GM12801 (cell line): ENCODE data around the gene COL12A1.

Experiments
- CTCF ChIP-seq: IDR thresholded peaks from one replicate; pipeline ENCODE4 v1.5.1; 2011; ENCODE audit warnings: control low read depth; ENCODE audit not compliant: insufficient read length; ENCODE audit errors: extremely low read depth

COL12A1 gene

DNA sequence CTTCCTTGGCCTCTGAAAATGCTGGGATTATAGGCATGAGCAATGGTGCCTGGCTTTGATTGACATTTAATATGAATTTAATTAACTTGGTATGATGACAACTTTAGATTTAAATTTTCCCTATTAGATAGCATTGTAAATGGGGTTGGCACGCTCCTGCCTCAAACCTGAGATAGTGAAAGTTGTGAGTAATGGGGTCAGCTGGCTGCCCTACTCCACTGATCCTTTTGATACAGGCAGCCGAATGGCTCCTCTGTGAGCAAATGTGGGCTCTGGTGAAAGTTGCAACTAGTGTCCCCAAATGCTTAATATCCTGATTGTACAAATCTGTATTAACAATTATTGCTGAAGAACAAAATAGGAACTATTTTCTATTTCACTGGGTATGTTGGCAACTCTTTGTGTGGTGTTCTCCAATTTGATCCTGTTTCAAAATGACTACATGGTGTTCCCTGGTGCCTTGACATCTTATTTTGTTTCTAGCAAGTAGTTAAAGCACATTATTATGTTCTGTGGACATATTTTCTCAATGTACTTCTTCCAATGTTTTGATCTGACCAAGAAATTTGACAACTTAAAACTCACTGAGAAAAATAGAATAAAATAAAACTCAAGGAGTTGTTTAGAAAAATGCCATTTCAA lies 97.4 kb downstream of the COL12A1 start:
- no peak for TF ChIP-seq CTCF

- no peak for TF ChIP-seq CTCF
Observed at GRCh38 chr6:75107913-75108312, 97.9 kb downstream of the COL12A1 start.

- no peak for TF ChIP-seq CTCF
Observed at GRCh38 chr6:75106426-75106825, 99.4 kb downstream of the COL12A1 start.

DNA sequence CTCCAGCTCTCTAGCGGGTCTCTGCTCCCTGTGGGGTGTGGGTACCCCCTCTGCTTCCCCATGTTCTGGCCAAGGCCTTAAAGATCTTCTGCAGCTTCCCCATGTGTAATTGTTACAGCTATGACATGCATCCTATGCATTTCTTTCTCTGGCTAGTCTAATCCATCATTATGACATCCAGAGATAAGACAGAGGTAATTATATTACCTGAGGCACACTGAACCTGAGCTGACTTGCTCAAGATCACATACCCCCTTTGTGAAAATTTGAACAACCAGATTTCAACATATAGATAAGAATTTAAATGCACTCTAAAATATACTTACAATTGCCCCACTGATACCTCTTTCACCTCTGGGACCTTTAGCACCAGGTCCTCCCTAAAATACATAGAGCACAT lies 102.4 kb downstream of the COL12A1 start:
- TF ChIP-seq CTCF = no peak

DNA sequence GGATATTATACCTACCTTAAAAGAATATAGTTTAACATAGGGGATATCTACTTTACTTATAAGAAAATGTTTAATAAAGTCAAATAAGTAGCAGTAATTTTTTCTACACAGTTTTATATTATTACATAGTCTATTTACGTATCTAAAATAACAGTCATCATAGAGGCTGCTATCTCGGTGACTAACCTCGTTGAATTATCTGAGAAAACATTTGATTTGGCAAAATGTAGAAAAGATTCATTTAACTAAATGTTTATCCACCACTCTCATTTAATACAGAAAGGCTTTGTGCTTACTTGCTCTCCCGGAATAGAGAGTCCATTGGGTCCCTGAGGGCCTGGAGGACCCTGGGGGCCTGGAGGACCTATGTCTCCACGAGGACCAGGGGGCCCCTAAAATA lies 103.6 kb downstream of the COL12A1 start:
- no peak for TF ChIP-seq CTCF

DNA sequence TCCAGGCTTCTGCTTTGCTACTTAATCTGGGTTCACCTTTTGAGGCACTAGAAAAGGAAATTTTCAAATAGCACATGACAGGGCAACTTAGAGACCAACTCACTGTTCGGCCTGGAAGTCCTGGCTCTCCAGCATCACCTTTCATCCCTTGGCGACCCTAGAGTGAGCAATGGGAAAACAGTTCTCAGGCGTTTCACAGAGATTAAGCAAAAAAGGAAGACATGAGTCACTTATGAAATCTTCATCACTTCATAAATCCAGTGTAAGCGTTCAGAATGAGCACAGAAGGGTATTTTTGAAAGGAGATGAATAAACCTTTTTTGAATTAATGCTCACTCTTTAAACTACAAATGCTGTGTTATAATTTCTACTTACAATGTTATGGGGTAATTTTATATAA lies 104.0 kb downstream of the COL12A1 start:
- TF ChIP-seq CTCF = no peak

- no peak for TF ChIP-seq CTCF
Observed at GRCh38 chr6:75098709-75099108, 107.1 kb downstream of the COL12A1 start.
